HG03354 (cell line): ENCODE measurements around the gene RAPH1.
"Not testable (repeated sequence)": the region's sequence is repeated elsewhere in the genome, so short reads cannot be mapped to it uniquely, and the experiment has no call there.

ENCODE experiments used
- ATAC-seq: cut with Tn5 transposase; IDR thresholded peaks from one replicate; pipeline ENCODE4 v1.9.1; 2021; ENCODE audit warnings: mild to moderate bottlenecking; ENCODE audit not compliant: unreplicated experiment, poor library complexity, severe bottlenecking

Gene RAPH1

GRCh38 chr2:203379156-203379555 is 155.9 kb downstream of the RAPH1 start:
- no peak for ATAC-seq

GRCh38 chr2:203376173-203376572 is 158.9 kb downstream of the RAPH1 start:
- no peak for ATAC-seq

DNA sequence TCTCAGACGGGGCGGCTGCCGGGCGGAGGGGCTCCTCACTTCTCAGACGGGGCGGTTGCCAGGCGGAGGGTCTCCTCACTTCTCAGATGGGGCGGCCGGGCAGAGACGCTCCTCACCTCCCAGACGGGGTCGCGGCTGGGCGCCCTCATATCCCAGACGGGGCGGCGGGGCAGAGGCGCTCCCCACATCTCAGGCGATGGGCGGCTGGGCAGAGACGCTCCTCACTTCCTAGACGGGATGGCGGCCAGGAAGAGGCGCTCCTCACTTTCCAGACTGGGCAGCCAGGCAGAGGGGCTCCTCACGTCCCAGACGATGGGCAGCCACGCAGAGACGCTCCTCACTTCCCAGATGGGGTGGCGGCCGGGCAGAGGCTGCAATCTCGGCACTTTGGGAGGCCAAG is 162.4 kb downstream of the RAPH1 start:
- ATAC-seq: not testable (repeated sequence)

- ATAC-seq: no peak
These were observed 168.2 kb downstream of the RAPH1 start for GRCh38 chr2:203366639-203367466.

GRCh38 chr2:203361922-203362321 is 173.2 kb downstream of the RAPH1 start:
- ATAC-seq: no peak

DNA sequence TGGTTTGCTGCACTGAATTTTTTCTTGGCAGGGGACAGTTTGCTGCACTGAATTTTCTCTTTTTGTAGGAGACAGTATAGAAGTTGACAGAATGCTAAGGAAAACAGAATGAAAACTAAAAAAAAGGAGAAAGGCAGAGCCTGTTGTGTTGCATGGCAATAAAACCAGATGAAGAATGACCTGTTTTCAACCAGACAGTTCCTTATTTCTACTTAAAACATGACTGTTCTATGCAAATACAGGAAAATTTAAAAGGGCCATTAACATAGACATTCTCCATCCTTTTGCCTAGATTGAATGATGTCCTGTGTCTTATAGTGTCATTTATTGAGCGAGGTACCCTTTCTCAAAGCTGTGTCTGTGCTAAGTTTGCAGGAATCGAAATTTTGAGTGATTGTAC is 173.6 kb downstream of the RAPH1 start:
- ATAC-seq: no peak

GRCh38 chr2:203360833-203361430 is 174.2 kb downstream of the RAPH1 start:
- no peak for ATAC-seq

GRCh38 chr2:203359450-203359849 is 175.7 kb downstream of the RAPH1 start:
- no peak for ATAC-seq

GRCh38 chr2:203354966-203355365 is 180.1 kb downstream of the RAPH1 start:
- no peak for ATAC-seq

- ATAC-seq: no peak
These were observed 182.4 kb downstream of the RAPH1 start for GRCh38 chr2:203352604-203353255.

DNA sequence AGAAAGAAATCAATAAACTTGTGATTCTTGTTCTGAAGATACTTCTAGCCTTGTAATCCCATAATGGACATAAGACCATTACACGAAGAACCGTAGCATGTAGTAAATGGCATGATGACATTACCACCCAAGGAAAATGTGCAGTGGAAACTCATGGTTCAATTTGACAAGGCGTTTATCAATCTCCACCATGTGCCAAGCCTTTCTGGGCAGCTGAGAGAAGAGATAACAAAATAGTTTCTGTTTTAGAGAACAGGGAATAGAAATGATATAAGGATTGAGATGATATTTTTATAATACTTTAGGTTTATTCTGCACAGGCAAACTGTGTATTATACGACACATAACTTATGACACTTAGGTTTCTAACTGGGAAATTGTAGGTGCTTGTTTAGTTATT is 187.7 kb downstream of the RAPH1 start:
- ATAC-seq: no peak

DNA sequence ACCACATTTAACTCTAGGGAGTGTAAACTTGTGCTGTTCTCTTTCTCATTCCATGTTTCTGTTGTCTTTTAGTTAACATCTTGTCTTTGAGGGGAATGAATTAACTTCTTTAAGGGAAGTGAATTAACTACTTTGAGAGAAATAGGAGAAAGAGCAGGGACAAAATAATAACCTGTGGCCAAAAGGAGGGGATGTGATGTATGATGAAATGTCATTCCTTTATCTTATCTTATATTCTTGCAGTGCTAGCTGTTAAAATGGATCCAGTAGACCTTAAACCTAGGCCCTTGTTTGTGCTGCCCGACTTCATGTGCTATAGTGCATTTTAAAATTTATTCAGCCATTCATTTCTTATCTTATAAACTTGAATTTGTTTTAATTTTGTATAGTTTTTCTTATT is 188.5 kb downstream of the RAPH1 start:
- ATAC-seq: no peak

GRCh38 chr2:203344667-203345066 is 190.4 kb downstream of the RAPH1 start:
- no peak for ATAC-seq
